Dedifferentiated amniotic fluid mesenchymal stem cell (primary cell): ENCODE results near the gene CYS1.

Experiments used
- DNase-seq: peaks from one replicate; pipeline ENCODE4 v3.0.0-alpha.2; 2016; ENCODE audit errors: extremely low spot score

The CYS1 gene

DNA sequence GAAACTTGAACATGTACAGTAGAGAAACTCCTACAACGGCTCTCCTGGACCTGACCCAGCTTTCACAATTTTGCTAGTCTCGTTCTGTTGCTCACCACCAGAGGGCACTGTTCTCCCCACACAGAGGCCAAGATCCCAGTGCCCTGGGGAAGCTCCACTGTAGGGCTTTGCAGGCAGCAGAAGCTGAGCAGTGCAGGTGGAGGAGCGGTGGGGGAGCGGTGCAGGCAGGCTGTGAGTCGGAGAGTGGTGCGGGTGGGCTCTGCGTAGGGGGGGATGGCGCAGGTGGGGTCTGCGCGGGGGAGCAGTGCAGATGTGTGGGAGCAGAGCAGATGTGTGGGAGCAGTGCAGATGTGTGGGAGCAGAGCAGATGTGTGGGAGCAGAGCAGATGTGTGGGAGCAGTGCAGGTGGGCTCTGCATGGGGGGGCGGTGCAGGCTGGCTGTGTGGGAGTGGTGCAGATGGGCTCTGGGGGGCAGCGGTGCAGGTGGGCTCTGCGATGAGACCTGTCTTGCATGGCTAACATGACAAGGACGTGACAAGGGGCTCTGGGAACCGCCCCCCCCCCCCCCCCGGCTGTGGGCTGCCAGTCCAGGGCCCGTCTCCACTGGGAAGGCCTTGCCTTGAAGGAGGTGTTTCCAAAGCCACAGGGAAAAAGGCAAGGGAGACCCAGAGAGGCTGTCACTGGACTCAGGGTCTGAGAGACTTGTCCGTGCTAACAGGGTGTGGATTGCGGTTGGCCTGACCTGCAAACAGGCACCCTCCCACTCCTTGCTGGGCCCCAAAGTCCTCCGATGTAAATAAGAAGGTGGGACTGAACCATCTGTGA, 7.3 kb downstream of the CYS1 start:
- peak; percentile 78 for DNase-seq

GRCh38 chr2:10071595-10071994, 8.6 kb downstream of the CYS1 start:
- DNase-seq, result no peak

GRCh38 chr2:10071176-10071575, 9.0 kb downstream of the CYS1 start:
- DNase-seq, result no peak

DNA sequence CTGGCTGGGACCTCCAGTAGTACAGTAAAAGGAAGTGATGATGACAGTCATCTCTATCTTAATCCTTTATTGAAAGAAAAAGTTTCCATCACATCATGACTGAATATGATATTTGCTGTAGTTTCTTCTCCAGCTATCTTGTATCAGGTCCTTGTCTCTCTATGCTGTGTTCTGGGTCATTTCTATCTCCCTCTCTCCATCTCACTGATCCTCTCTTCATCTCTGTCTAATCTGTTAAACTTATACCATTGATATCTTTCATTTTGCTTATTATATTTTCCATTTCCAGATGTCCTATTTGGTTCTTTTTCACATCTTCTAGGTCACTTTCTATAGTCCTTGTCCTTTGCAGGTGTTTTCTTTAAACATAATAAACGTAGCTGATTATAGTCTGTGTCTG, 12.3 kb downstream of the CYS1 start:
- no peak for DNase-seq

DNA sequence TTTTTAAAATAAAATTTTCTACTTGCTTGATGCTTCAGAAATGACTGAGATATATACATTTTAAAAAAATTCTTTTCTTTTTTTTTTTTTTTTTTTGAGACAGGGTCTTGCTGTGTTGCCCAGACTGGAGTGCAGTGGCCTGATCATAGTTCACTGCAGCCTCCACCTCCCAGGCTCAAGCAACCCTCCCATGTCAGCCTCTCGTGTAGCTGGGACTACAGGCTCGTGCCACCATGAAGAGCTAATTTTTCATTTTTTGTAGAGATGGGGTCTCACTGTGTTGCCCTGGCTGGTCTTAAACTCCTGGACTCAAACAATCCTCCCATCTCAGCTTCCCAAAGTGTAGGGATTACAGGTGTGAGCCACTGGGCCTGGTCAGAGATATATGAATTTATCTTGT, 12.9 kb downstream of the CYS1 start:
- no peak for DNase-seq

DNA sequence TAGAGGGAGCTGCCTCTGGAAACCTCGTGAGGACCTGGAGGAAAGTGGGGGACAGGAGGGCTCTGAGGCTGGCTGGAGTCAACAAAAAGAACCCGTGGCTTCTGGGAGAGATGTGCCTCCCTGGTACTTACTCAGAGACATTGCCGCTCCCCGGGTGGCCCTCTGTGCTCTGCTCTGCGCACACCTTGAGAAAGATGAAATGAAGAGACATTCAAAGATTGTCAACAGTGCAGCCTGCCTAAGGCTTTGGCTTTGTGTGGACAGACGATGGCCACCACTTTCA, 14.5 kb downstream of the CYS1 start:
- no peak for DNase-seq

DNA sequence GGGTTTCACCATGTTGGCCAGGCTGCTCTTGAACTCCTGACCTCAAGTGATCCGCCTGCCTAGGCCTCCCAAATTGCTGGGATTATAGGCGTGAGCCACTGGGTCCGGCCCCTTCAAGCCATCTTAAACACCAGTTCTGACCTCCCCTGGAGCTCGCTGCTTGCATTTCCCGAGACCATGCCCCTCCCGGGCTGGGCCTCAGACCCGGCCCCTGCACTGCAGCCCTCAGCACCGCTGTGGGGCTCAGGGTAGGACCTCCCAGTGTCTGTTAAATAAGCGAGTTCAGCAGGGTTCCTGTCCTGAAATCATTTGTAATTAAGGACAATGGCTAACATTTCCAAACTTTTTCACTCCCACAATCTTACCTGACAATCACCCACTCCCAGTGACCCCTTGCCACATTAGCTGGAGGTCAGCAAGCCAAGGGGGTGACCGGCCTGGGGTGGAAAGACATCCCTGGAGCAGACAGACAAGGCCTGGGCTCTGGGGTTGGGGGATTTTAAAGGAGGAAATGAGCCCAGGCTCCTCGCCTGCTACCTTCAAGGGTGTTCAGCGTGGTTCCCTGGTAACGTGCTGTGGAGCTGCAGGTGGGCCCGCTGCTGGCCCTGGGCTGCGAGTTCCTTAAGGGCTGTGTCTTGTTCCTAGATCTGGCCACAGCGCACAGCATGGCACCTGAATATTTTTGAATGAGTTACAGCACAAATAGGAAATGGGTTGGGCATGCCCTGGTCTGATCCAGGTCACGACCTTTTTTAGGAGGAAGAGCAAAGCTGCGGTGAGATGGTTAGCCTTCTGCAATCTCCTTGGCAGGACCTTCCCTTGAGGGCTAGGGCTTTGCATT, 15.1 kb downstream of the CYS1 start:
- no peak for DNase-seq

GRCh38 chr2:10063566-10063965, 16.6 kb downstream of the CYS1 start:
- DNase-seq, result no peak

GRCh38 chr2:10062931-10063365, 17.3 kb downstream of the CYS1 start:
- DNase-seq, result no peak

DNA sequence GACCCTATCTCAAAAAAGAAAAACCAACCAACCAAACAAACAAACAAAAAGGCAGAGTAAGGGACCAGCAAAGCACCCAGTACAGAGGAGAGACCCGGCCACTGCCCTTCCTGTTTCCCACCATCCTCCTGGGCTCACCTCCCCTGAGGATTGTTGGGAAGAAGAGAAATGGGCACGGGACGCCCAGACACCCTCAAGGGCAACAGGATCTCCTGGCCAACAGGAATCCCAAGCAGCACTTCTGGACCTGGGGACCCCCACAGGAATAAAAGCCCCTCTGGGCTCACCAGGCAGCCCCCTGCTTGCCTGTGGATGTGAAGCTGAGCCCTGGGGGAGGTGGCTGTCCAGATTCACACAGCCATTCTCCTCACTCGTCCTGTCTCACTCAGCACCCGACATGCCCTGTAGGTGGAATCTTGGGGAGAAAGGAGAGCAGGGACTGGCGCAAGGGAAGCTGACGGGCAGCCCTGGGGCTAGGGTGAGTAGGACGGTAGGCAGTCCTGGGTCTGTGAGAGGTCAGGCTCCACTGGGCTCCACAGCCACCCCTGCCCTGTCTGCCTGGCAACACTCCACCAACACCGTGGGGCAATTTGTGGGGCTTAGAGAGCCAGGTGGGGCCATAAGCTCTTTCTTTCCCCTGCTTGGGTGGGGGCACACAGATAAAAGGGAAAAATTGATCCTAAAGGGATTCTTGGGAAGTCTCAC, 18.8 kb downstream of the CYS1 start:
- DNase-seq, result no peak

- no peak for DNase-seq
Measured at GRCh38 chr2:10059552-10060335, 20.5 kb downstream of the CYS1 start.

DNA sequence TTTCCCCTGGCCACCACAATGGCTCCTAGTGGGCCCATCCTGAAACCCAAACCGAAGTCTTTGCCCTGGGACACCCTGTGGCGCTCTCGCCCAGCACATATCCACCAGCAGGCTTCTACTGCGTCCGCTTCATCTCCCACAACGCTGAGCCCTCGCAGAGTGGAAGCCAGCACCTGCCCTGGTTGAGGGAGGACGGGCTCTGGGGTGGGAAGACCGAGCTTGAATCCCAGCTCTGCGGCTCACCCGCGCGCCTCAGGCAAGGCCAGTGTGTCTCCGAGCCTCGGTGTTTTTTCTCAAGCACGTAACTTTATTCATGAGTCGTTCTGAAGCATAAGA, 21.2 kb downstream of the CYS1 start:
- DNase-seq, result no peak

GRCh38 chr2:10058251-10059015, 21.8 kb downstream of the CYS1 start:
- no peak for DNase-seq

GRCh38 chr2:10057231-10058107, 22.7 kb downstream of the CYS1 start:
- peak; percentile 86 for DNase-seq

DNA sequence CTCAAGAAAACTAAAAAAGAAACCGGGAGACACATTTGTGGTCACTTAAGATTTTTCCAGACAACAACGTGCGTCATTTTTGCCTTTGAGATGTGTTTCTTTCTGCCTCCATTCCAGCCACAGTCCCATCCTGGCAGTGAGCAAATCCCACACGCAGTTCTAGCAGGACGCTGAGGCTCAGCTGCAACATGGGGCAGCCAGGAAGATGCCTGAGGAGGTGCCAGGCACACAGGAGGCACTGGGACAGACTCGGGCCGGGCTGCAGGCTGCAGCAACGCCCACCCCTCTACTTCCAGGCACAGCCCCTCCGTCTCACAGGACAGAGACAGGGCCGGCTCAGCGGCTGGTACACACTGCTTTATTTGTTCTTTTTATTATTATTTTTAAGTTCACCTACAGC, 23.8 kb downstream of the CYS1 start:
- no peak for DNase-seq

- no peak for DNase-seq
Measured at GRCh38 chr2:10054976-10055375, 25.2 kb downstream of the CYS1 start.

GRCh38 chr2:10054424-10054823, 25.8 kb downstream of the CYS1 start:
- DNase-seq, result no peak

DNA sequence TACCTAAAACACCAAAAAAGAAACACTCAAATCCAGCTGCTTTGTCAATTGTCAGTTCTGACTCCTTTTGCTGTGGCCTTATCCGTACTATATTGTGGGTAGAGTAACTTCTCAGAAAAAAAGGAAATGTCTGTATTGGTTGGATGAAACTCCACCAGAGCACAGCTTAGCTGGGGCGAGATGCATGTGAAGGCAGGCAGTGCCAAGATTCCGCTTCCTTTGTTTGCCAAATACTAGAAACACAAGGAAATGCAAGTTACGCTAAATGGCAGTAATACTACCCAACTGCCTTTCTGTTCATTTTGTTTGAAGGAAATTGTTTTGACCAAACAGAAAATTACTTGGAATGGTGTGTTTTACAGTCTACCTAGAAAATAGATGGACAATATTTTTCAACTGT, 26.9 kb downstream of the CYS1 start:
- no peak for DNase-seq

DNA sequence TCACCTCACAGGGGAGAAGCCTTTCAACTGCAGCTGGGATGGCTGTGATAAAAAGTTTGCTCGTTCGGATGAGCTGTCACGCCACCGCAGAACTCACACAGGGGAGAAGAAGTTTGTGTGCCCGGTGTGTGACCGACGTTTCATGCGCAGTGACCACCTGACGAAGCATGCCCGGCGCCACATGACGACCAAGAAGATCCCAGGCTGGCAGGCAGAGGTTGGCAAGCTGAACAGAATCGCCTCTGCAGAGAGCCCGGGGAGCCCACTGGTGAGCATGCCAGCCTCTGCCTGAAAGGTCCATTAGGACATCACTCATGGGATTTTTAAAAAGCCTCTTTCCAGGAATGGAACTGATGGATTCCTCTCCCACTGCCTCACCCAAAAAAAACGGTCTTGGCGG, 28.0 kb downstream of the CYS1 start:
- DNase-seq, result no peak

- peak; percentile 49 for DNase-seq
Measured at GRCh38 chr2:10048501-10049171, 31.6 kb downstream of the CYS1 start.
